ENCODE data around the gene STOX2. TPM values are rescaled to one million over a fixed set of nuclear protein-coding genes. Genes with fewer than 3 reads are reported as not detected.

The STOX2 gene
- total and polyA plus RNA-seq, 12 donors, result 1.1 to 12.9 (median 5.2) TPM

DNA sequence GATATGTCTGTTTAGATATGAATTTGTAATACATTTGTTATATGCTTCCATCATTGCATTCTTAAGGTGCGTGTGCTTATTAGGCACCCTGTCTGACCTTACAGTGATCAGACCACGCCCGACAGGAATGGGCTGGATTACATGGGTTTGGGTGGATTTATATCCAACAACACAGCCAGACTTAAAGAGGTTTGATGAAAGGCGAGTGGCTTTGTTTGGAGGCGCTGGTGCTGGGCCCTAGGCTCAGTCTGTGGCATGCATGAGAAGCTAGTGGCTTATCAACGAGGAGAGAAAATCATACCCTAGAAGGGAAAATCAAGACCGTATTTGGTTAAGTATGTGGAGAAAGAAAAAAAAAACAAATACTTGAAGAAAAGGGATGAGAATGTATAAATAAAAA, 80.7 kb downstream of the STOX2 start:
- H3K27ac ChIP-seq, result no peak overlapping the region
- 92 to 97% (median 94%) methylated on average over 7 of the region's 7 CpGs for WGBS, 4 donors
- no peaks in the 10 kb centered on the region for H3K9me3 ChIP-seq (replicated peaks in 1 of 3)
- no peak for DNase-seq
- H3K27me3 ChIP-seq, result no peaks in the 10 kb centered on the region
- no peak for TF ChIP-seq POLR2A (IDR thresholded peaks at IDR 0.05)
- TF ChIP-seq, protein P1, sequence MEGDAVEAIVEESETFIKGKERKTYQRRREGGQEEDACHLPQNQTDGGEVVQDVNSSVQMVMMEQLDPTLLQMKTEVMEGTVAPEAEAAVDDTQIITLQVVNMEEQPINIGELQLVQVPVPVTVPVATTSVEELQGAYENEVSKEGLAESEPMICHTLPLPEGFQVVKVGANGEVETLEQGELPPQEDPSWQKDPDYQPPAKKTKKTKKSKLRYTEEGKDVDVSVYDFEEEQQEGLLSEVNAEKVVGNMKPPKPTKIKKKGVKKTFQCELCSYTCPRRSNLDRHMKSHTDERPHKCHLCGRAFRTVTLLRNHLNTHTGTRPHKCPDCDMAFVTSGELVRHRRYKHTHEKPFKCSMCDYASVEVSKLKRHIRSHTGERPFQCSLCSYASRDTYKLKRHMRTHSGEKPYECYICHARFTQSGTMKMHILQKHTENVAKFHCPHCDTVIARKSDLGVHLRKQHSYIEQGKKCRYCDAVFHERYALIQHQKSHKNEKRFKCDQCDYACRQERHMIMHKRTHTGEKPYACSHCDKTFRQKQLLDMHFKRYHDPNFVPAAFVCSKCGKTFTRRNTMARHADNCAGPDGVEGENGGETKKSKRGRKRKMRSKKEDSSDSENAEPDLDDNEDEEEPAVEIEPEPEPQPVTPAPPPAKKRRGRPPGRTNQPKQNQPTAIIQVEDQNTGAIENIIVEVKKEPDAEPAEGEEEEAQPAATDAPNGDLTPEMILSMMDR (IDR thresholded peaks at IDR 0.05), result no peak
- peaks cover 11 to 20% of the 10 kb centered on the region in 2 donors for H3K4me1 ChIP-seq (replicated peaks in 1 of 2)
- no peaks in the 10 kb centered on the region for H3K36me3 ChIP-seq (replicated peaks in 1 of 2)
- intact Hi-C loops (cut with DNase I), result no loop called here
- no peak overlapping the region for H3K4me3 ChIP-seq

DNA sequence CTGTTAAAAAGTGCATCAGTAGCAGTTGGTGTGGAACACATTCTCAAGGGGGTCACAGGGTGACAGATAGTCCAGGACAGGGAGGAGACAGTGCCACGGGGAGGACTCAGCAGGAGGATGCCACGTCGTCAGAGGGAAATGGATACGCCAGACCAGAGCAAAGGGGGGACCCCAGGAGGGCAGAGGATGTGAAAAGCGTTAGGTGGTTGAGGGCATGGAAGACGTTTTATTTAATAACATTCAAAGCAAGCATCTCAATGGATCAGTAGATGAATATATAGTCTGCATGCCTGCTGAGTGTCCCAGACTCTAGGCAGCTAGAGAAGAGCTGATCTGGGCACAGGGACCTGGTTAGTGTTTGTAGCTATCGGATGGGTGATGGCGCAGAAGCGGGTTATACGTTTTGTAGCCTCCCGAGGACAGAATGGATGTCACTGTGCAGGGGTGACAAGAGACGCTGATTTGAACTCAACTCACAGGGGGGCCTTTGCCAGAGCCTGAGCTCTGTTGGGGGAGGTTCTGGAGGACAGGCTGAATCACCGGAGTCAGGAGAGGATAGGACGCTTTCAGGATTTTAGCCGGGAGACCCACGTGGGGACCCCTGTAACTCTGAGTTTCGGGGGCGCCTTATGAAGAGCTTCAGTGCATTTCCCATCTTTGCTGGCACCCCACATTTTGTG, 81.3 kb downstream of the STOX2 start:
- Histone ChIP-seq H3K9me3 (replicated peaks in 1 of 3) (no peaks in the 10 kb centered on the region), H3K4me3 (no peak overlapping the region), H3K27me3 (no peaks in the 10 kb centered on the region), H3K4me1 (replicated peaks in 1 of 2) (peaks cover 11 to 20% of the 10 kb centered on the region in 2 donors), H3K27ac (no peak overlapping the region), H3K36me3 (replicated peaks in 1 of 2) (no peaks in the 10 kb centered on the region)
- WGBS, 4 donors, result 89 to 90% (median 90%) methylated on average over 13 to 18 of the region's 18 CpGs
- TF ChIP-seq POLR2A (IDR thresholded peaks at IDR 0.05), result no peak
- TF ChIP-seq, protein P1 (IDR thresholded peaks at IDR 0.05), result no peak
- DNase-seq, result no peak
- intact Hi-C loops (cut with DNase I), result no loop called here

DNA sequence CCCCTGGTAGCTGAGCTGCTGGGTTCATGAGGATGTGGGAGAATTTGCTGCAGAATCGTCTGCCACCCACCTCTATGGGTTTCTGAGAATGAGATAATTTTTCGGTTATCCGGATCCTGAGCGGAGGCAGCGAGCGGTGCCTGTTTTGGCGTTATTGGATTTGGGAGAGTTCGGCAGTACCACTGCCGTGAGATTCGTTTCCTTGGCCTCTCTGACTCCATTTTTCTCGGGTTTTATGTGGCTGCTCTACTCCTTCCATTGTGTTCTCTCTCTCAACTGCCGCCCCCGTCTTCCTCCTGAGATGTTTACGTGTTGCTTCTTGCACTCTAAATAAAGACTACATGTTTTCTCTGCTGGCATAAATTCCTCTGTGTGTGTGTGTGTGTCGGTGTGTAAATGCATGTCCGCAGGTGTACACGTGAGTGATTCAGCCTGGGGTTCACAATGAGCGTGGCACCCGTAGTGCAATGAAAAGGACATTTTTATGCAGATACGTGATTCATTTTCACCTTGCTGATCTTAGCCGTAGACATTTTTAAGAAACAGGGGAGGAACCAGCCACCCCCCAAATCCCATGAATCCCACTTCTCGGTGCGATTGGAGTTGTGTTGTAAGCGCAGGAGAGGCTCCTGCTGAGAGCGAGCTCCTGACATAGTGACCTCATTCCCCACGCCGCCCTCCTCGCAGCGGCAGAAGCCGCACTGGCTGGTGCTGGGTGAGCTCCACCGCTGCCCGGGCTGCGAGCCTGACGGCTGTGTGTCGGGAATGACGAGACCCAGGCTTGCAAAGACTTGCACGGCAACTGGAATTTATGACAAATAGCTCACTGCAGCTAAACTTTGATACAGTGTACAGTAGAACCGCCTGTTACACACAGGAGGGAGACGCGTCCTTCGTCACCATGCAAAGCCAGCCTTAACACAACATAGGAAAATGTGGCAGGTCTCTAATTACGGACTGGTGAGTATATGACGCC, 82.2 kb downstream of the STOX2 start:
- 43 to 60% (median 47%) methylated on average over 35 to 43 of the region's 43 CpGs for WGBS, 4 donors
- peaks cover 11 to 20% of the 10 kb centered on the region in 2 donors for H3K4me1 ChIP-seq (replicated peaks in 1 of 2)
- DNase-seq, result peak; percentile 77 to 92 (median 87)

More for the DNA sequence above, 82.2 kb downstream of the STOX2 start:
- peak overlapping the region; percentile 42 to 86 (median 81) for H3K27ac ChIP-seq
- no peaks in the 10 kb centered on the region for H3K27me3 ChIP-seq
- TF ChIP-seq, protein P1 (IDR thresholded peaks at IDR 0.05), result no peak
- TF ChIP-seq POLR2A (IDR thresholded peaks at IDR 0.05), result peak in 1 of 2 donors; percentile 9
- H3K9me3 ChIP-seq (replicated peaks in 1 of 3), result no peaks in the 10 kb centered on the region
- H3K4me3 ChIP-seq, result peak overlapping the region in 2 of 4 donors; percentile 29 to 58
- intact Hi-C loops (cut with DNase I), result no loop called here
- H3K36me3 ChIP-seq (replicated peaks in 1 of 2), result no peaks in the 10 kb centered on the region
